HCT116 (cell line): ENCODE data around the gene CD163. TPM values are rescaled to one million over a fixed set of nuclear protein-coding genes. Genes with fewer than 3 reads are reported as not detected.
A peak's percentile ranks its signal among the peaks of the same experiment; 100 is the strongest.

Source experiments
- ATAC-seq: fragments of 200-7000 bp; cut with Tn5 transposase; 2 replicates; pipeline ENCODE4 v1.9.1; 2020; ENCODE audit warnings: mild to moderate bottlenecking, moderate library complexity
- BruUV-seq: library from RNA; stranded (reverse); fragments of 400-500 nt; replicated peaks from 2 replicates; lab custom pipeline; 2021; lab: Mats Ljungman, UMichigan
- CTCF ChIA-PET: fragments of 300-600 bp; sonication (Branson Sonifier 250); formaldehyde crosslinking; loops from one replicate; lab custom pipeline; 2021; ENCODE audit warnings: antibody characterized with exemption; lab: Charles Lee
- POLR2A ChIA-PET: fragments of 300-600, 350-600 bp; sonication (Branson Sonifier 250); formaldehyde crosslinking; loops from one replicate; lab custom pipeline; 2021; ENCODE audit warnings: antibody characterized with exemption; lab: Charles Lee
- RAD21 ChIA-PET, 2 experiments: fragments of 300-600 bp; sonication (Branson Sonifier 250); formaldehyde crosslinking; loops; one replicate each; lab custom pipeline; 2023; ENCODE audit warnings: low total read pairs in 2 of 2; ENCODE audit not compliant: uncharacterized antibody in 2 of 2, unreplicated experiment in 2 of 2, low non-redundant PET in 1 of 2; lab: Charles Lee
- DNase-seq: peaks from one replicate; pipeline ENCODE4 v3.0.0-alpha.2; 2010; ENCODE audit warnings: low read depth, low spot score
- H2AFZ ChIP-seq: fragments of 200-600 bp; shearing (Covaris generic), sonication (generic); 2 replicates; pipeline ENCODE4 v1.6.1; 2017; ENCODE audit warnings: low read depth, mixed run types, mixed read lengths, antibody characterized with exemption, low read length; ENCODE audit not compliant: poor library complexity, severe bottlenecking
- H3K27ac ChIP-seq: 2 replicates; pipeline ENCODE4 v1.5.1; 2012; ENCODE audit warnings: low read depth, low read length
- H3K27me3 ChIP-seq: fragments of 200-600 bp; sonication (generic); 2 replicates; pipeline ENCODE4 v1.6.1; 2016; ENCODE audit warnings: mixed run types, low read length, mixed read lengths; ENCODE audit not compliant: insufficient read depth
- H3K36me3 ChIP-seq, 2 experiments: fragments of 200-500 bp in 1 of 2; fragments of 200-600 bp in 1 of 2; sonication (Bioruptor generic) in 1 of 2; sonication (generic) in 1 of 2; 2 replicates each; pipeline versions ENCODE4 v1.5.1 to v1.6.1; 2014 to 2016; ENCODE audit warnings: low read length in 2 of 2, inconsistent platforms in 1 of 2, mixed read lengths in 1 of 2, mixed run types in 1 of 2; ENCODE audit not compliant: insufficient read depth in 2 of 2, control insufficient read depth in 1 of 2
- H3K4me1 ChIP-seq, 2 experiments: fragments of 200-600 bp in 1 of 2; sonication (generic) in 1 of 2; 2 replicates each; pipeline versions ENCODE4 v1.5.1 to v1.6.1; 2012 to 2017; ENCODE audit warnings: low read length in 2 of 2, inconsistent platforms in 1 of 2, mild to moderate bottlenecking in 1 of 2, mixed read lengths in 1 of 2, mixed run types in 1 of 2, moderate library complexity in 1 of 2; ENCODE audit not compliant: insufficient read depth in 2 of 2, control insufficient read depth in 1 of 2
- H3K4me2 ChIP-seq: fragments of 200-600 bp; sonication (generic); 2 replicates; pipeline ENCODE4 v1.6.1; 2017; ENCODE audit warnings: mixed run types, low read length, mixed read lengths
- H3K4me3 ChIP-seq, 2 experiments: fragments of 200-600 bp in 1 of 2; sonication (generic) in 1 of 2; replicated peaks in 1 of 2; 2 replicates each; pipeline ENCODE4 v1.5.1; 2011 to 2016; ENCODE audit warnings: low read length in 2 of 2, control low read depth in 1 of 2, low read depth in 1 of 2, mild to moderate bottlenecking in 1 of 2, mixed read lengths in 1 of 2, mixed run types in 1 of 2
- H3K79me2 ChIP-seq: fragments of 200-600 bp; sonication (generic); 2 replicates; pipeline ENCODE4 v1.6.1; 2017; ENCODE audit warnings: mild to moderate bottlenecking, mixed run types, low read length, moderate library complexity, mixed read lengths; ENCODE audit not compliant: insufficient read depth
- H3K9ac ChIP-seq: fragments of 200-600 bp; sonication (generic); 2 replicates; pipeline ENCODE4 v1.6.1; 2016; ENCODE audit warnings: low read length, mixed read lengths
- H3K9me2 ChIP-seq: fragments of 200-600 bp; sonication (generic), shearing (Covaris generic); 2 replicates; pipeline ENCODE4 v1.6.1; 2017; ENCODE audit warnings: mixed run types, mild to moderate bottlenecking, moderate library complexity; ENCODE audit not compliant: insufficient read depth
- H3K9me3 ChIP-seq, 2 experiments: fragments of 200-500 bp in 1 of 2; fragments of 200-600 bp in 1 of 2; sonication (Bioruptor generic) in 1 of 2; sonication (generic) in 1 of 2; 2 replicates each; pipeline ENCODE4 v1.6.1; 2014 to 2017; ENCODE audit warnings: low read length in 2 of 2, mixed read lengths in 2 of 2, inconsistent platforms in 1 of 2, low read depth in 1 of 2, mild to moderate bottlenecking in 1 of 2, mixed run types in 1 of 2, moderate library complexity in 1 of 2; ENCODE audit not compliant: control insufficient read depth in 1 of 2, insufficient read depth in 1 of 2
- H4K20me1 ChIP-seq: fragments of 200-600 bp; sonication (generic), shearing (Covaris generic); 2 replicates; pipeline ENCODE4 v1.6.1; 2017; ENCODE audit warnings: mixed run types, mild to moderate bottlenecking, moderate library complexity; ENCODE audit not compliant: insufficient read depth
- CBX3 ChIP-seq: IDR thresholded peaks from 2 replicates; pipeline ENCODE4 v1.6.1; 2012; ENCODE audit warnings: low read depth
- CEBPB ChIP-seq: IDR thresholded peaks from 2 replicates; pipeline ENCODE4 v1.6.1; 2012; ENCODE audit warnings: low read depth
- ELF1 ChIP-seq: IDR thresholded peaks from 2 replicates; pipeline ENCODE4 v1.6.1; 2012; ENCODE audit warnings: low read depth, borderline replicate concordance
- EZH2 ChIP-seq: fragments of 200-600 bp; sonication (generic); IDR thresholded peaks from 2 replicates; pipeline ENCODE4 v1.6.1; 2017; ENCODE audit warnings: antibody characterized with exemption, mixed run types
- JUND ChIP-seq: IDR thresholded peaks from 2 replicates; pipeline ENCODE4 v1.6.1; 2012
- POLR2A ChIP-seq: IDR thresholded peaks from 2 replicates; pipeline ENCODE4 v1.7.0; 2011; ENCODE audit warnings: borderline replicate concordance; ENCODE audit not compliant: insufficient read depth, insufficient read length; ENCODE audit errors: extremely low read depth
- RAD21 ChIP-seq: IDR thresholded peaks from 2 replicates; pipeline ENCODE4 v1.6.1; 2012; ENCODE audit warnings: low read depth, mild to moderate bottlenecking
- SIN3A ChIP-seq: IDR thresholded peaks from 2 replicates; pipeline ENCODE4 v1.6.1; 2012; ENCODE audit warnings: low read depth
- SP1 ChIP-seq: IDR thresholded peaks from 2 replicates; pipeline ENCODE4 v1.6.1; 2012; ENCODE audit warnings: low read depth
- SRF ChIP-seq: IDR thresholded peaks from 2 replicates; pipeline ENCODE4 v1.6.1; 2012; ENCODE audit warnings: low read depth
- TCF7L2 ChIP-seq: IDR thresholded peaks from 2 replicates; pipeline ENCODE4 v1.7.0; 2011; ENCODE audit warnings: borderline replicate concordance, inconsistent platforms; ENCODE audit not compliant: insufficient read depth, insufficient read length; ENCODE audit errors: extremely low read depth
- YY1 ChIP-seq: IDR thresholded peaks from 2 replicates; pipeline ENCODE4 v1.6.1; 2011; ENCODE audit warnings: low read length, low read depth, moderate library complexity, mild to moderate bottlenecking; ENCODE audit not compliant: insufficient replicate concordance; ENCODE audit errors: extremely low read depth
- ZFX ChIP-seq: fragments of 450-650 bp; IDR thresholded peaks from 2 replicates; pipeline ENCODE4 v1.6.1; 2017
- ZNF274 ChIP-seq: fragments of 200-500 bp; sonication (Bioruptor generic); IDR thresholded peaks from 2 replicates; pipeline ENCODE4 v1.6.1; 2014; ENCODE audit warnings: mild to moderate bottlenecking, low read depth, low read length, inconsistent platforms
- intact Hi-C: fragments of 100-400 bp; cut with micrococcal nuclease; formaldehyde crosslinking; loops from 2 replicates; pipeline ENCODE4 v1.10.0; 2022
- total RNA-seq: library from RNA; stranded (reverse); gene quantifications from one replicate; pipeline ENCODE4 v1.2.1, GENCODE V29; 2021; ENCODE audit not compliant: unreplicated experiment
- TF ChIP-seq, protein P1 (sequence below): IDR thresholded peaks from 2 replicates; pipeline ENCODE4 v1.6.1; 2012; ENCODE audit warnings: low read depth
- TF ChIP-seq, protein P2 (sequence below): IDR thresholded peaks from 2 replicates; pipeline ENCODE4 v1.6.1; 2012

CD163 gene
- total RNA-seq, 1 experiment from 2014 or later: 1.4 TPM

DNA sequence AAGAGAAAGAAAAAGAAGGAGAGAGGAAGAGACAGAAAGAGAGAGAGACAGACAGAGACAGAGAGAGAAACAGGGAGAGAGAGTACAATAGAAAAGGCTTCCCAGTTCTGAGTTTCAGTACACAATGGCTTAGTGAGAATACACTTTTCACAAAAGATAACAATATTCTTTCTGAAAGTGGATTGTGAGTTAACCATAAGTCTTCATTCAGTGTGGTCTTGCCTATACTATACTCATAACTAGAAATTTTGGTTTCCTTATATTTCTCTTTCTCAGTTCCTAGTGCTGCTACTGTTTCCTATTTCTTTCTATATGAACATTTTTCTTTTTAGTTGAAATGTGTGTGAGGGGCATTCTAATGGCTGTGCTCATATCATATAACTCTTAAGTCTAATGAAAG lies 68.9 kb downstream of the CD163 start:
- no peaks in the 10 kb centered on the region for H3K9me2 ChIP-seq
- ChIA-PET CTCF (no interaction called here), RAD21 (no interaction called here), POLR2A (no interaction called here)
- peak overlapping the region; percentile 99 for H2AFZ ChIP-seq
- no peaks in the 10 kb centered on the region for H3K9me3 ChIP-seq
- BruUV-seq: no TSS peak
- H3K4me1 ChIP-seq: peaks cover 2 to 15% of the 10 kb centered on the region in 2 experiments; a peak in 2 of 4 replicates
- no peak overlapping the region for H3K27ac ChIP-seq
- DNase-seq (no peak), ATAC-seq (no peak)
- no peaks in the 10 kb centered on the region for H3K79me2 ChIP-seq
- H3K4me3 ChIP-seq: no peak overlapping the region
- intact Hi-C loops: no loop called here
- H3K36me3 ChIP-seq: no peaks in the 10 kb centered on the region
- H4K20me1 ChIP-seq: no peaks in the 10 kb centered on the region
- H3K9ac ChIP-seq: no peak overlapping the region
- no peak for TF ChIP-seq SRF
- TF ChIP-seq SIN3A: no peak
- no peak for TF ChIP-seq RAD21
- TF ChIP-seq SP1: no peak
- TF ChIP-seq, protein P1, sequence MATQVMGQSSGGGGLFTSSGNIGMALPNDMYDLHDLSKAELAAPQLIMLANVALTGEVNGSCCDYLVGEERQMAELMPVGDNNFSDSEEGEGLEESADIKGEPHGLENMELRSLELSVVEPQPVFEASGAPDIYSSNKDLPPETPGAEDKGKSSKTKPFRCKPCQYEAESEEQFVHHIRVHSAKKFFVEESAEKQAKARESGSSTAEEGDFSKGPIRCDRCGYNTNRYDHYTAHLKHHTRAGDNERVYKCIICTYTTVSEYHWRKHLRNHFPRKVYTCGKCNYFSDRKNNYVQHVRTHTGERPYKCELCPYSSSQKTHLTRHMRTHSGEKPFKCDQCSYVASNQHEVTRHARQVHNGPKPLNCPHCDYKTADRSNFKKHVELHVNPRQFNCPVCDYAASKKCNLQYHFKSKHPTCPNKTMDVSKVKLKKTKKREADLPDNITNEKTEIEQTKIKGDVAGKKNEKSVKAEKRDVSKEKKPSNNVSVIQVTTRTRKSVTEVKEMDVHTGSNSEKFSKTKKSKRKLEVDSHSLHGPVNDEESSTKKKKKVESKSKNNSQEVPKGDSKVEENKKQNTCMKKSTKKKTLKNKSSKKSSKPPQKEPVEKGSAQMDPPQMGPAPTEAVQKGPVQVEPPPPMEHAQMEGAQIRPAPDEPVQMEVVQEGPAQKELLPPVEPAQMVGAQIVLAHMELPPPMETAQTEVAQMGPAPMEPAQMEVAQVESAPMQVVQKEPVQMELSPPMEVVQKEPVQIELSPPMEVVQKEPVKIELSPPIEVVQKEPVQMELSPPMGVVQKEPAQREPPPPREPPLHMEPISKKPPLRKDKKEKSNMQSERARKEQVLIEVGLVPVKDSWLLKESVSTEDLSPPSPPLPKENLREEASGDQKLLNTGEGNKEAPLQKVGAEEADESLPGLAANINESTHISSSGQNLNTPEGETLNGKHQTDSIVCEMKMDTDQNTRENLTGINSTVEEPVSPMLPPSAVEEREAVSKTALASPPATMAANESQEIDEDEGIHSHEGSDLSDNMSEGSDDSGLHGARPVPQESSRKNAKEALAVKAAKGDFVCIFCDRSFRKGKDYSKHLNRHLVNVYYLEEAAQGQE: no peak
- no peak for TF ChIP-seq POLR2A
- TF ChIP-seq TCF7L2: no peak
- TF ChIP-seq CBX3: no peak
- TF ChIP-seq EZH2: no peak
- TF ChIP-seq CEBPB: no peak
- no peak for TF ChIP-seq ELF1
- no peak for TF ChIP-seq JUND
- no peak for TF ChIP-seq ZNF274
- no peak for TF ChIP-seq YY1
- no peak for TF ChIP-seq ZFX
- TF ChIP-seq, protein P2, sequence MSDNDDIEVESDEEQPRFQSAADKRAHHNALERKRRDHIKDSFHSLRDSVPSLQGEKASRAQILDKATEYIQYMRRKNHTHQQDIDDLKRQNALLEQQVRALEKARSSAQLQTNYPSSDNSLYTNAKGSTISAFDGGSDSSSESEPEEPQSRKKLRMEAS: no peak
- TF ChIP-seq, all 23 proteins: peak for 0
- no peaks in the 10 kb centered on the region for H3K27me3 ChIP-seq
- no peak overlapping the region for H3K4me2 ChIP-seq
